GM18858 (cell line): ENCODE results near the gene ZNF148.

Experiments used
- ATAC-seq: cut with Tn5 transposase; IDR thresholded peaks from one replicate; pipeline ENCODE4 v1.9.1; 2021; ENCODE audit not compliant: unreplicated experiment

The ZNF148 gene

GRCh38 chr3:125194061-125194848 is 180.9 kb downstream of the ZNF148 start:
- no peak for ATAC-seq

GRCh38 chr3:125192190-125193035 is 182.7 kb downstream of the ZNF148 start:
- peak; percentile 54 for ATAC-seq

- ATAC-seq: peak; percentile 6
These were observed 183.4 kb downstream of the ZNF148 start for GRCh38 chr3:125191730-125192129.

GRCh38 chr3:125191256-125191655 is 183.9 kb downstream of the ZNF148 start:
- no peak for ATAC-seq

GRCh38 chr3:125190786-125191185 is 184.3 kb downstream of the ZNF148 start:
- no peak for ATAC-seq

GRCh38 chr3:125189378-125190165 is 185.6 kb downstream of the ZNF148 start:
- no peak for ATAC-seq

- no peak for ATAC-seq
These were observed 186.2 kb downstream of the ZNF148 start for GRCh38 chr3:125188955-125189354.

GRCh38 chr3:125187599-125187910 is 187.6 kb downstream of the ZNF148 start:
- no peak for ATAC-seq

GRCh38 chr3:125186800-125187598 is 188.1 kb downstream of the ZNF148 start:
- ATAC-seq: no peak

- ATAC-seq: peak; percentile 78
These were observed 188.8 kb downstream of the ZNF148 start for GRCh38 chr3:125186261-125186787.

GRCh38 chr3:125185805-125186204 is 189.3 kb downstream of the ZNF148 start:
- peak; percentile 7 for ATAC-seq

GRCh38 chr3:125179884-125180240 is 195.3 kb downstream of the ZNF148 start:
- no peak for ATAC-seq

GRCh38 chr3:125179143-125179883 is 195.8 kb downstream of the ZNF148 start:
- peak; percentile 78 for ATAC-seq

- no peak for ATAC-seq
These were observed 197.4 kb downstream of the ZNF148 start for GRCh38 chr3:125177746-125178145.
